ENCODE results near the gene TRAPPC4. TPM values are rescaled to one million over a fixed set of nuclear protein-coding genes. Genes with fewer than 3 reads are reported as not detected.

Gene TRAPPC4
- total and polyA plus RNA-seq, 2 of the 8 experiments (the other 6 are each of a cell fraction or from before 2014, with no cell fraction given), result 94.3 to 223 TPM

DNA sequence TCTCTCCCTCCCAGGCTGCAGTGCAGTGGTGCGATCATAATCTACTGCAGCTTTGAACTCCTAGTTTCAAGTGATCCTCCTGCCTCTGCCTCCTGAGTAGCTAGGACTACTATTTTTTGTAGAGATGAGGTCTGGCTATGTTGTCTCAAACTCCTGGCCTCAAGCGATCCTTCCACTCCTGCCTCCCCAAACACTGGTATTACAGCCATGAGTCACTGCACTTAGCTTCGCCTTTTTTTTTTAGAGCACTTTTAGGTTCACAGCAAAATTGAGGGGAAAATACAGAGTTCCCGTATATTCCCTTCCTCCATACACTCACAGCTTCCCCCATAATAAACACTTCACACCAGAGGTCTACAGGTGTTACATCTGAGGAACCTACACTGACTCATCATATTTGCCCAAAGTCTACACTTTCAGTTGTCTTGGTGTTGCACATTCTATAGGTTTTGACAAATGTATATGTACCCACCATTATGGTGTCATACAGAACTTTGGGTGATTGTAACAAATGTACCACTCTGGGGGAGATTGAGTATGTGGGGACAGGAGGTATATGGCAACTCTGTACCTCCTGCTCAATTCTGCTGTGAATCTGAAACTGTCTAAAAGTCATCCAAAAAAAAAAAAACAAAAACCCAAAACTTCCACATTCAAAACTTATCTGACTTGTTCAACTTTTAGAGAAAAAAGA lies 23.4 kb downstream of the TRAPPC4 start (continued):
- TF ChIP-seq, protein P1, sequence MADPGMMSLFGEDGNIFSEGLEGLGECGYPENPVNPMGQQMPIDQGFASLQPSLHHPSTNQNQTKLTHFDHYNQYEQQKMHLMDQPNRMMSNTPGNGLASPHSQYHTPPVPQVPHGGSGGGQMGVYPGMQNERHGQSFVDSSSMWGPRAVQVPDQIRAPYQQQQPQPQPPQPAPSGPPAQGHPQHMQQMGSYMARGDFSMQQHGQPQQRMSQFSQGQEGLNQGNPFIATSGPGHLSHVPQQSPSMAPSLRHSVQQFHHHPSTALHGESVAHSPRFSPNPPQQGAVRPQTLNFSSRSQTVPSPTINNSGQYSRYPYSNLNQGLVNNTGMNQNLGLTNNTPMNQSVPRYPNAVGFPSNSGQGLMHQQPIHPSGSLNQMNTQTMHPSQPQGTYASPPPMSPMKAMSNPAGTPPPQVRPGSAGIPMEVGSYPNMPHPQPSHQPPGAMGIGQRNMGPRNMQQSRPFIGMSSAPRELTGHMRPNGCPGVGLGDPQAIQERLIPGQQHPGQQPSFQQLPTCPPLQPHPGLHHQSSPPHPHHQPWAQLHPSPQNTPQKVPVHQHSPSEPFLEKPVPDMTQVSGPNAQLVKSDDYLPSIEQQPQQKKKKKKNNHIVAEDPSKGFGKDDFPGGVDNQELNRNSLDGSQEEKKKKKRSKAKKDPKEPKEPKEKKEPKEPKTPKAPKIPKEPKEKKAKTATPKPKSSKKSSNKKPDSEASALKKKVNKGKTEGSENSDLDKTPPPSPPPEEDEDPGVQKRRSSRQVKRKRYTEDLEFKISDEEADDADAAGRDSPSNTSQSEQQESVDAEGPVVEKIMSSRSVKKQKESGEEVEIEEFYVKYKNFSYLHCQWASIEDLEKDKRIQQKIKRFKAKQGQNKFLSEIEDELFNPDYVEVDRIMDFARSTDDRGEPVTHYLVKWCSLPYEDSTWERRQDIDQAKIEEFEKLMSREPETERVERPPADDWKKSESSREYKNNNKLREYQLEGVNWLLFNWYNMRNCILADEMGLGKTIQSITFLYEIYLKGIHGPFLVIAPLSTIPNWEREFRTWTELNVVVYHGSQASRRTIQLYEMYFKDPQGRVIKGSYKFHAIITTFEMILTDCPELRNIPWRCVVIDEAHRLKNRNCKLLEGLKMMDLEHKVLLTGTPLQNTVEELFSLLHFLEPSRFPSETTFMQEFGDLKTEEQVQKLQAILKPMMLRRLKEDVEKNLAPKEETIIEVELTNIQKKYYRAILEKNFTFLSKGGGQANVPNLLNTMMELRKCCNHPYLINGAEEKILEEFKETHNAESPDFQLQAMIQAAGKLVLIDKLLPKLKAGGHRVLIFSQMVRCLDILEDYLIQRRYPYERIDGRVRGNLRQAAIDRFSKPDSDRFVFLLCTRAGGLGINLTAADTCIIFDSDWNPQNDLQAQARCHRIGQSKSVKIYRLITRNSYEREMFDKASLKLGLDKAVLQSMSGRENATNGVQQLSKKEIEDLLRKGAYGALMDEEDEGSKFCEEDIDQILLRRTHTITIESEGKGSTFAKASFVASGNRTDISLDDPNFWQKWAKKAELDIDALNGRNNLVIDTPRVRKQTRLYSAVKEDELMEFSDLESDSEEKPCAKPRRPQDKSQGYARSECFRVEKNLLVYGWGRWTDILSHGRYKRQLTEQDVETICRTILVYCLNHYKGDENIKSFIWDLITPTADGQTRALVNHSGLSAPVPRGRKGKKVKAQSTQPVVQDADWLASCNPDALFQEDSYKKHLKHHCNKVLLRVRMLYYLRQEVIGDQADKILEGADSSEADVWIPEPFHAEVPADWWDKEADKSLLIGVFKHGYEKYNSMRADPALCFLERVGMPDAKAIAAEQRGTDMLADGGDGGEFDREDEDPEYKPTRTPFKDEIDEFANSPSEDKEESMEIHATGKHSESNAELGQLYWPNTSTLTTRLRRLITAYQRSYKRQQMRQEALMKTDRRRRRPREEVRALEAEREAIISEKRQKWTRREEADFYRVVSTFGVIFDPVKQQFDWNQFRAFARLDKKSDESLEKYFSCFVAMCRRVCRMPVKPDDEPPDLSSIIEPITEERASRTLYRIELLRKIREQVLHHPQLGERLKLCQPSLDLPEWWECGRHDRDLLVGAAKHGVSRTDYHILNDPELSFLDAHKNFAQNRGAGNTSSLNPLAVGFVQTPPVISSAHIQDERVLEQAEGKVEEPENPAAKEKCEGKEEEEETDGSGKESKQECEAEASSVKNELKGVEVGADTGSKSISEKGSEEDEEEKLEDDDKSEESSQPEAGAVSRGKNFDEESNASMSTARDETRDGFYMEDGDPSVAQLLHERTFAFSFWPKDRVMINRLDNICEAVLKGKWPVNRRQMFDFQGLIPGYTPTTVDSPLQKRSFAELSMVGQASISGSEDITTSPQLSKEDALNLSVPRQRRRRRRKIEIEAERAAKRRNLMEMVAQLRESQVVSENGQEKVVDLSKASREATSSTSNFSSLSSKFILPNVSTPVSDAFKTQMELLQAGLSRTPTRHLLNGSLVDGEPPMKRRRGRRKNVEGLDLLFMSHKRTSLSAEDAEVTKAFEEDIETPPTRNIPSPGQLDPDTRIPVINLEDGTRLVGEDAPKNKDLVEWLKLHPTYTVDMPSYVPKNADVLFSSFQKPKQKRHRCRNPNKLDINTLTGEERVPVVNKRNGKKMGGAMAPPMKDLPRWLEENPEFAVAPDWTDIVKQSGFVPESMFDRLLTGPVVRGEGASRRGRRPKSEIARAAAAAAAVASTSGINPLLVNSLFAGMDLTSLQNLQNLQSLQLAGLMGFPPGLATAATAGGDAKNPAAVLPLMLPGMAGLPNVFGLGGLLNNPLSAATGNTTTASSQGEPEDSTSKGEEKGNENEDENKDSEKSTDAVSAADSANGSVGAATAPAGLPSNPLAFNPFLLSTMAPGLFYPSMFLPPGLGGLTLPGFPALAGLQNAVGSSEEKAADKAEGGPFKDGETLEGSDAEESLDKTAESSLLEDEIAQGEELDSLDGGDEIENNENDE (IDR thresholded peaks at IDR 0.05; ENCODE audit: insufficient replicate concordance, low read length), result no peak
